ENCODE results near the gene SIT1. TPM values are rescaled to one million over a fixed set of nuclear protein-coding genes. Genes with fewer than 3 reads are reported as not detected.

The SIT1 gene
- total and polyA plus RNA-seq, 8 donors = 0.27 to 2.4 (median 0.55) TPM

DNA sequence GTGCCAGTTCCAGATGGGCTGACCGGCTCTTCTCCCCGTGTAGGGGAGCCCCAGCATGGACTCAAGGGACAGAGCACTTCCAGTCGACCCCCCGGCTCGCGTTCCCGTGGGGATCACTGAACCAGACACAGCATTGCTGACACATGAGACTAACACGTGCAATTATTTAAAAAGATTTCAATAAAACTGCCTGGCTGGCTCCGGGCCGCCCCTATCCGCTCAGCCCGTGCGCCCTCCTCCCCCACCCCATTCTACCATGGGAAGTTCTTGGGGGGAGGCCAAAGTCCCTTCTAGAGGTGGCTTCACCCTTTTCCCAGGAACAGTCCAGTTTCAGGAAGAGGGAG lies 40.9 kb downstream of the SIT1 start:
- DNase-seq (no peak), ATAC-seq (no peak)
- TF ChIP-seq, protein P1, sequence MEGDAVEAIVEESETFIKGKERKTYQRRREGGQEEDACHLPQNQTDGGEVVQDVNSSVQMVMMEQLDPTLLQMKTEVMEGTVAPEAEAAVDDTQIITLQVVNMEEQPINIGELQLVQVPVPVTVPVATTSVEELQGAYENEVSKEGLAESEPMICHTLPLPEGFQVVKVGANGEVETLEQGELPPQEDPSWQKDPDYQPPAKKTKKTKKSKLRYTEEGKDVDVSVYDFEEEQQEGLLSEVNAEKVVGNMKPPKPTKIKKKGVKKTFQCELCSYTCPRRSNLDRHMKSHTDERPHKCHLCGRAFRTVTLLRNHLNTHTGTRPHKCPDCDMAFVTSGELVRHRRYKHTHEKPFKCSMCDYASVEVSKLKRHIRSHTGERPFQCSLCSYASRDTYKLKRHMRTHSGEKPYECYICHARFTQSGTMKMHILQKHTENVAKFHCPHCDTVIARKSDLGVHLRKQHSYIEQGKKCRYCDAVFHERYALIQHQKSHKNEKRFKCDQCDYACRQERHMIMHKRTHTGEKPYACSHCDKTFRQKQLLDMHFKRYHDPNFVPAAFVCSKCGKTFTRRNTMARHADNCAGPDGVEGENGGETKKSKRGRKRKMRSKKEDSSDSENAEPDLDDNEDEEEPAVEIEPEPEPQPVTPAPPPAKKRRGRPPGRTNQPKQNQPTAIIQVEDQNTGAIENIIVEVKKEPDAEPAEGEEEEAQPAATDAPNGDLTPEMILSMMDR (IDR thresholded peaks at IDR 0.05) = no peak
- Histone ChIP-seq H3K27me3 (no peaks in the 10 kb centered on the region), H3K4me1 (peaks cover 12 to 19% of the 10 kb centered on the region in 2 donors), H3K4me3 (no peak overlapping the region), H3K9me3 (no peaks in the 10 kb centered on the region), H3K27ac (no peak overlapping the region), H3K36me3 (peaks cover 0 to 30% of the 10 kb centered on the region in 2 donors)
- intact Hi-C loops (cut with DNase I) = no loop called here

- H3K4me1 ChIP-seq = peaks cover 12 to 24% of the 10 kb centered on the region in 2 donors
Observed at GRCh38 chr9:35609001-35609819, 41.5 kb downstream of the SIT1 start.

GRCh38 chr9:35608221-35608620 lies 42.5 kb downstream of the SIT1 start:
- peaks cover 17 to 31% of the 10 kb centered on the region in 2 donors for H3K4me1 ChIP-seq
- intact Hi-C loops (cut with DNase I) = no loop called here

More at GRCh38 chr9:35609001-35609819, 41.5 kb downstream of the SIT1 start:
- DNase-seq = no peak
- H3K36me3 ChIP-seq = peaks cover 0 to 30% of the 10 kb centered on the region in 2 donors
- no peaks in the 10 kb centered on the region for H3K9me3 ChIP-seq
- TF ChIP-seq, protein P1 (IDR thresholded peaks at IDR 0.05) = no peak
- no peak overlapping the region for H3K27ac ChIP-seq
- no peaks in the 10 kb centered on the region for H3K27me3 ChIP-seq
- intact Hi-C loops (cut with DNase I) = no loop called here
- no peak overlapping the region for H3K4me3 ChIP-seq
- no peak for ATAC-seq

GRCh38 chr9:35606726-35607125 lies 44.0 kb downstream of the SIT1 start:
- Histone ChIP-seq H3K4me3 (peak overlapping the region in 1 of 2 donors; percentile 70), H3K9me3 (no peaks in the 10 kb centered on the region), H3K4me1 (peaks cover 21 to 35% of the 10 kb centered on the region in 2 donors), H3K27ac (no peak overlapping the region), H3K36me3 (peaks cover 0 to 30% of the 10 kb centered on the region in 2 donors), H3K27me3 (no peaks in the 10 kb centered on the region)
- DNase-seq (no peak), ATAC-seq (no peak)
- TF ChIP-seq, protein P1 (IDR thresholded peaks at IDR 0.05) = no peak
- intact Hi-C loops (cut with DNase I) = no loop called here

More at GRCh38 chr9:35608221-35608620, 42.5 kb downstream of the SIT1 start:
- DNase-seq (no peak), ATAC-seq (no peak)
- Histone ChIP-seq H3K27me3 (no peaks in the 10 kb centered on the region), H3K9me3 (no peaks in the 10 kb centered on the region), H3K4me3 (no peak overlapping the region), H3K27ac (no peak overlapping the region), H3K36me3 (peaks cover 0 to 30% of the 10 kb centered on the region in 2 donors)
- TF ChIP-seq, protein P1 (IDR thresholded peaks at IDR 0.05) = no peak

GRCh38 chr9:35606138-35606504 lies 44.6 kb downstream of the SIT1 start:
- no peak for ATAC-seq
- H3K9me3 ChIP-seq = no peaks in the 10 kb centered on the region
- DNase-seq = no peak
- peak overlapping the region in 1 of 2 donors; percentile 71 for H3K27ac ChIP-seq
- intact Hi-C loops (cut with DNase I) = no loop called here
- H3K36me3 ChIP-seq = peaks cover 0 to 30% of the 10 kb centered on the region in 2 donors
- H3K4me1 ChIP-seq = peaks cover 21 to 35% of the 10 kb centered on the region in 2 donors
- TF ChIP-seq, protein P1 (IDR thresholded peaks at IDR 0.05) = no peak
- no peaks in the 10 kb centered on the region for H3K27me3 ChIP-seq
- H3K4me3 ChIP-seq = peak overlapping the region; percentile 57 to 70
